ENCODE results near the gene CREBBP.

DNA sequence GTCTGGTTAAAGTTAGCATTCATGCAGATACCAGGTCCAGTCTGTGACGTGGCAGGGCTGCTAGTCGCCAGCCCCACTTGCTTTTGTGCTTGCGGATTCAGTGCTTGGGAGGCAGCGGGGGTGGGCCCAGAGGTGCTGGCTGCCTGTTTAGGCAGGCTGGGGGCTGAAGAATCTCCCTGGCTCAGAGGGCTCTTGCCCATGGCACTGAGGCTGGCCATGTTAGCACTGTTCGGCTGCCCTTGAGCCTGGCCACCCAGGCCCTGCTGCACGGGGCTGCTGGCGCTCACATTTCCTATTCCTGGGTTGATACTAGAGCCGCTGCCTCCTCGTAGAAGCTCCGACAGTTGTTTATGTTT, 30.0 kb downstream of the CREBBP start:
- TF ChIP-seq EZH2 (IDR thresholded peaks at IDR 0.05) = no peak
- TF ChIP-seq POLR2AphosphoS5 (IDR thresholded peaks at IDR 0.05; ENCODE audit: borderline replicate concordance, low read depth, low read length) = no peak

Measured in SK-N-MC (cell line).